ENCODE results near the gene KCNJ3. TPM values are rescaled to one million over a fixed set of nuclear protein-coding genes. Genes with fewer than 3 reads are reported as not detected.

The KCNJ3 gene
- total RNA-seq, 1 donor from 2014 or later = not detected

DNA sequence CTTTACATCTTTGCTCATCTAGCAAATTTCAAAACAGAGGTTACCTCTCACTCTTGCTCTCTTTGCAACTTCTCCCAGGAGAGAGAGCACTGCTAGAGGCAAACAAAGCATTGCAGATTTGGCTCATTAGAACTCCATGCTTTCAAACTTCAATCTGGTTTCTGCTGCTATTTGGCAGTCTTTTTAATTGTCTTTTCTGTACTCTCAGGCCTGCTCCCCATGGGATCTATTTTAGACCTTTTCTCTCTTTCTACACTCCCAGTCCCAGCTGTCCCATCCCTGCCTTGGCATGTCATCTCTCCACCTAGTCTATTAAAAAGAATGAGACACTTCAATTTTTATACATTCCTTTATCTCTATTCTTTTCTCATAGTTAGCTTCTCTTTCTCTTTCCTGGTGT is 15.2 kb downstream of the KCNJ3 start:
- no peaks in the 10 kb centered on the region for H3K27me3 Mint-ChIP-seq (ENCODE audit: insufficient read depth)
- no peaks in the 10 kb centered on the region for H3K9me3 Mint-ChIP-seq
- H3K27ac Mint-ChIP-seq = no peak overlapping the region
- no peaks in the 10 kb centered on the region for H3K36me3 Mint-ChIP-seq (ENCODE audit: low read depth)
- H3K4me3 Mint-ChIP-seq = no peak overlapping the region
- H3K4me1 Mint-ChIP-seq (ENCODE audit: low read depth) = no peaks in the 10 kb centered on the region
- no peak for DNase-seq (ENCODE audit: low spot score)
- intact Hi-C loops (cut with micrococcal nuclease) = no loop called here

DNA sequence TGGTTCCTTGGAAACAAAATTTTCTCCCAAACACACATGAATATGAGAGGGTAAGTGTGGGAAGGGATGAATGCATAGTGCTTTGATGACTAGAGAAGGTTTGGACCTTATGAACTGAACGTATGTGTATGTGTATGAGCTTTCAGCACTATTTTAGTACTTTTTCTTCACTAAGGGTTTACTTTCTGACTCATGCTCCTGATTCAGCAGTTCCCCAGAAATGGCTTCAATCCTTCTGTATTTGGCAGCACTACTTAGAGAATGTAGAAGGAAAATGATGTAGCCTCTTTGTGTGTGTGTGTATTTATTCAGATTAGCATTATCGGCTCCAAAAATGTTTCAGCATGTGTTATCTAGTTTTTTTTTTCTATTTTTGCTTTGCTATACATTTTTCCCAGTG is 22.2 kb downstream of the KCNJ3 start:
- Mint-ChIP-seq H3K27ac (no peak overlapping the region), H3K36me3 (ENCODE audit: low read depth) (no peaks in the 10 kb centered on the region), H3K4me3 (no peak overlapping the region), H3K27me3 (ENCODE audit: insufficient read depth) (no peaks in the 10 kb centered on the region), H3K9me3 (no peaks in the 10 kb centered on the region), H3K4me1 (ENCODE audit: low read depth) (no peaks in the 10 kb centered on the region)
- DNase-seq (ENCODE audit: low spot score) = no peak
- intact Hi-C loops (cut with micrococcal nuclease) = no loop called here

DNA sequence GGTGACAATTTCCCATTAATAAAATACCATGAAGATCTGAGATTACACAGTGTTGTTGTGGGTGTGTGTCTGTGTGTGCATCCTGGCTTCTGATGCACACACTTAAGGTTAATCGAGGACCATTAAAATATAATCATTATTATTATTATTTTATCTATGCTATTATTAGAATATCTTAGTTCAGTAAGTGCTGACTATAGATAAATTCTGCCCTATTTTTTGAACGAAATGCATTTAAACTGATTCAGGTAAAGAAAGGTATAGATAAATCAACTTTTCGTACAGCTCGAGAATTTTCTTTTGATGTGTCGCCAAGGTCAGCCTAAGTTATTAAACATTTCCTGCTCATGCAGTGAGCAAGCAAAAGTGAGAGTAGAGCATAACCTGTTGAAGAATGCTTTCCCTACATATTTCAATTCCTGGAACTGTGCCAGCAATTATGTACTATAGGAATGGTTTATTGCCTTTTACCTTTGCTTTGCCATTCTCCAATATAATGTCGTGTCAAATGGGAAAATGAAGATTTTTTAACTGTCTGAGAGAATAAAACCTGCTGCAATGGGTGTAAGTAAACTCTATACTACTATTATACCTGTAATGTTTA is 25.8 kb downstream of the KCNJ3 start:
- no peak overlapping the region for H3K27ac Mint-ChIP-seq
- H3K36me3 Mint-ChIP-seq (ENCODE audit: low read depth) = no peaks in the 10 kb centered on the region
- no peaks in the 10 kb centered on the region for H3K4me1 Mint-ChIP-seq (ENCODE audit: low read depth)
- H3K27me3 Mint-ChIP-seq (ENCODE audit: insufficient read depth) = no peaks in the 10 kb centered on the region
- DNase-seq (ENCODE audit: low spot score) = no peak
- no peak overlapping the region for H3K4me3 Mint-ChIP-seq
- H3K9me3 Mint-ChIP-seq = no peaks in the 10 kb centered on the region
- intact Hi-C loops (cut with micrococcal nuclease) = no loop called here

DNA sequence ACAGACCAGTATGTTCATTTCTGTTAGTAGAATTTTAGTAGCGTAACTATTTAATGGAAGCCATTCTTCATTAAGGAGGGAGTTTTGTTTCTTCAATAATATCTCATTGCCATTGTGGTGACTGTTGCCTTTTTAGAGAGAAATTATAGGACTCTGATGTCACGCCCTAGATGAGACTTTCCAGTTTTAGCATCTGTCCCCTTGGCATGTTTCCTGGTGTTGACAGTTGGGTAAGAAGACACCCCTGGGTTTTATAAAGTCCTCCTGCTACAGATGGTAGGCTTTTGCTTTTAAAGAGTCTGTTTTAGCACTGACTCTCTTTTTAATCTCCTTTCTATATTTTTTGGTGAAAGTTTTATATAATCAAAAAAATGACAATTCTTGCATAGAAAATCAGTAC is 41.9 kb downstream of the KCNJ3 start:
- H3K4me1 Mint-ChIP-seq (ENCODE audit: low read depth) = no peaks in the 10 kb centered on the region
- no peaks in the 10 kb centered on the region for H3K9me3 Mint-ChIP-seq
- no peaks in the 10 kb centered on the region for H3K36me3 Mint-ChIP-seq (ENCODE audit: low read depth)
- intact Hi-C loops (cut with micrococcal nuclease) = no loop called here
- no peaks in the 10 kb centered on the region for H3K27me3 Mint-ChIP-seq (ENCODE audit: insufficient read depth)
- no peak for DNase-seq (ENCODE audit: low spot score)
- H3K4me3 Mint-ChIP-seq = no peak overlapping the region
- no peak overlapping the region for H3K27ac Mint-ChIP-seq

DNA sequence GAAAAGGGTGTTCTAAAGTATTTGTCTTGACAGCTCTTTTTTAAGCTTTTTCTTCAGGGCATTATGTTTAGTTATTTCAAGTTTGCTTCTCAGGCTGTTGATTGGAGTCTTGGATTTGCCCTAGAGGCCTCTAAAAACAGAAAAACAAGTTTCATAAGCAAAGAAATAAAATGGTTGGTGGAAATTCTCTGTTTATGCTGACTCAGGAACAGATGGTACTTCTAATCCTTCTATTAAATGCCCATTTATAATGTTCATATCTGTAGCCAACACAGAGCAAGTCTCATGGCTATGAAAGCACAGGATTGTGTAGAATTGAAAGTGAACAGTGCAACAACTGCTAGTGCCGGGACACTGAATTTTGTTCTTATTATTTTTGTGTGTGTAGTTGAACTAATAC is 60.4 kb downstream of the KCNJ3 start:
- intact Hi-C loops (cut with micrococcal nuclease) = no loop called here
- no peaks in the 10 kb centered on the region for H3K27me3 Mint-ChIP-seq (ENCODE audit: insufficient read depth)
- no peaks in the 10 kb centered on the region for H3K36me3 Mint-ChIP-seq (ENCODE audit: low read depth)
- H3K27ac Mint-ChIP-seq = no peak overlapping the region
- no peak for DNase-seq (ENCODE audit: low spot score)
- no peak overlapping the region for H3K4me3 Mint-ChIP-seq
- no peaks in the 10 kb centered on the region for H3K4me1 Mint-ChIP-seq (ENCODE audit: low read depth)
- H3K9me3 Mint-ChIP-seq = no peaks in the 10 kb centered on the region

DNA sequence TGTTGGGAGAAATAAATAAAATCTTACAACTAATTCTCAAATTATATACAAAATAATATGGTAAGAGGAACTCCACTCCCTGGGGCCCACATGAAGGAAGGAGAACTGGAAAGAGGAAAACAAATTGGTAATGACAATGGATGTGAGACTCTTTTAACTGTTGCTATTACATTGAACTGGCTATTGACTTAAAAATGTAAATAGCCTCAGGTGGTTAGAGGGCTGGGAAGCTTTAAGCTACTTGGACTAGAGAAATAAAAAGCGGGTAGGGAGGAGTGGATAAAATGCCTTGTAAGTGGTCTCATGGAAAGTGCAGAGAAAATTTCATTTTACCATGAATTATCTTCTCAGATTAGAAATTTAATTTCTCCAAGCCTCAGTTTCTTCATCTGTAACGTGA is 64.1 kb downstream of the KCNJ3 start:
- Mint-ChIP-seq H3K27ac (no peak overlapping the region), H3K27me3 (ENCODE audit: insufficient read depth) (no peaks in the 10 kb centered on the region), H3K4me3 (no peak overlapping the region), H3K9me3 (no peaks in the 10 kb centered on the region), H3K4me1 (ENCODE audit: low read depth) (no peaks in the 10 kb centered on the region), H3K36me3 (ENCODE audit: low read depth) (no peaks in the 10 kb centered on the region)
- no peak for DNase-seq (ENCODE audit: low spot score)
- intact Hi-C loops (cut with micrococcal nuclease) = no loop called here

DNA sequence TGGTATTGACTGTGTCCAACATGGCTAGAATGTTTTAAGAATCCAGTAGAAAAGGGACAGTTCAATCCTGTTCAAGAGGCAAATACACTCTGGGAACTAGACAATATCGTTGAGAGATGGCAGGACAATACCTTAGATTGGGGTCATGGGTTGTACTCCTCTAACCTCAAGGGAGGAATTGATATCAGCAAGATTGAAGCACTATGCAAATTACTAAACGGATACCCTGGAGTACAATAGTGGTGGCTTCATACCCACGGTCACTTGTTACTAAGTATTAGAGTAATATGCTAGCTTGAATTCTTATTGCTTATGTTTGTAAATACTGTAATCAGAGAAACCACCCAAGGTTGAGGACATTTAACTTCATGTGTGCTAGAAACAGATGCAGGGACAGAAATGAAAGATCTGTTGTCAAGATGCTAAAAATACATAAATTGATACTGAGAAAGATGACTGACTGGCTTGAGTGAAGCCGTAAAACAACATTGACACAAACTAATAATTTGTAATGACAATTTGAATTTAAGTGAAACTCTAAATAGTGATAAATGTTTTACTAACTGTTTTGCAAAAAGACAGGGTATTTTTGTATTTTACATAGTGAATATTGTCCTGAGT is 73.3 kb downstream of the KCNJ3 start:
- H3K27ac Mint-ChIP-seq = no peak overlapping the region
- H3K4me3 Mint-ChIP-seq = no peak overlapping the region
- no peaks in the 10 kb centered on the region for H3K36me3 Mint-ChIP-seq (ENCODE audit: low read depth)
- no peak for DNase-seq (ENCODE audit: low spot score)
- no peaks in the 10 kb centered on the region for H3K4me1 Mint-ChIP-seq (ENCODE audit: low read depth)
- intact Hi-C loops (cut with micrococcal nuclease) = no loop called here
- no peaks in the 10 kb centered on the region for H3K27me3 Mint-ChIP-seq (ENCODE audit: insufficient read depth)
- H3K9me3 Mint-ChIP-seq = no peaks in the 10 kb centered on the region

DNA sequence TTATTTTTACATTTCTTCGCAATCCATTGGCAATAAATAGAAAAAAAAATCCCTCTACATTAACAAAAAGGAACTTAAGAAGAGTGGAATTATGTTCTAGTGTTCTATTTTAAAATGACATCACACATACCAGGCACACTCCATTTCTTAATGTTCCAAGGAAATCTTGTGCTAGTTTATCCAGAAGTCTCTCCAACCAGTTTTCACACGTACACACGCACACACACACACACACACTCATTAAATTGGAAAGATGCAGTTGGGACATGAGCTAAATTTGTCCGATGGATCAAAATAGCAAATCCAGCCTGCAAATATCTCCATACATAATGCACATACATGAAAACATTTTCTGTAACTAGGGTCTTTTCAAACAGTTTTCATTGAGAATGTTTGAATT is 78.3 kb downstream of the KCNJ3 start:
- H3K27ac Mint-ChIP-seq = no peak overlapping the region
- DNase-seq (ENCODE audit: low spot score) = no peak
- H3K36me3 Mint-ChIP-seq (ENCODE audit: low read depth) = no peaks in the 10 kb centered on the region
- H3K9me3 Mint-ChIP-seq = no peaks in the 10 kb centered on the region
- H3K27me3 Mint-ChIP-seq (ENCODE audit: insufficient read depth) = no peaks in the 10 kb centered on the region
- H3K4me1 Mint-ChIP-seq (ENCODE audit: low read depth) = no peaks in the 10 kb centered on the region
- H3K4me3 Mint-ChIP-seq = no peak overlapping the region
- intact Hi-C loops (cut with micrococcal nuclease) = no loop called here

DNA sequence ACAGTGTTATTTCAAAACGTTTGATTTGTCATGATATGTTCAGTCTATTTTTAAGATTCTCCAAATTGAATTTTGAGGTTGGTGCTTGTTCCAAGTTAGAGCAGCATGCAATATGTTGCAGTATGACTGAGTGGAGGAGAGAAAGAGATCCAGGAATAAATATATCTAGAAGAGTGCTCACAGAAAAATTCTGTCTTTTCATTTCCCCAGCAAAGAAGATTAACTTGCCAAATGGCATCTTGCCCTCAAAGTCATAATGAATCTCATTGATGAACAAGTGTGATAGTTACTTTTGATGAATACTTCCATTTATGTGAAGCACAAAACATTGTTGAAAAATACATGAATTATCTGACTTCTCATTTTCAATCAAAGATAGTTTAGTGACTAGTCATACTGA is 95.9 kb downstream of the KCNJ3 start:
- Mint-ChIP-seq H3K27ac (no peak overlapping the region), H3K27me3 (ENCODE audit: insufficient read depth) (no peaks in the 10 kb centered on the region), H3K9me3 (no peaks in the 10 kb centered on the region), H3K4me3 (no peak overlapping the region), H3K4me1 (ENCODE audit: low read depth) (no peaks in the 10 kb centered on the region), H3K36me3 (ENCODE audit: low read depth) (no peaks in the 10 kb centered on the region)
- no peak for DNase-seq (ENCODE audit: low spot score)
- intact Hi-C loops (cut with micrococcal nuclease) = no loop called here

DNA sequence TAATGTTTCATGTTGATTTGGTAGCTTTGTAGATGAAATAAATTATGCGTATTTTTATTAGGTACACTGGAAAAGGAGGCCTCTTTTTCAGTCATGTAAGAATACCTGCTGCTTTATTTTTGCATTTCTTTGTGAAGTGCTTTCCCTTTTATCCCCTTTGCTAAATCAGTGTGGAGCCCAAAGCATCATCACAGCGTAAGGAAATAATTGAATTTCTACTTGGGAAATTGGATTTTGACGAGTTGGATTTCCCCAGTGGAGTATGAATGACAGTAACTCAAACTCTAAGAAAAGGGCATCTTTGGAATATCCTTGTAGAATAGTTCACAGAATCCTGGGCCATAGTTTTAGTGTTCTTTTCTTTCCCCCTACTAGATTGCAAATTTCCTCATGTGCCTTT is 97.2 kb downstream of the KCNJ3 start:
- intact Hi-C loops (cut with micrococcal nuclease) = no loop called here
- no peak overlapping the region for H3K4me3 Mint-ChIP-seq
- no peaks in the 10 kb centered on the region for H3K4me1 Mint-ChIP-seq (ENCODE audit: low read depth)
- no peaks in the 10 kb centered on the region for H3K36me3 Mint-ChIP-seq (ENCODE audit: low read depth)
- no peak overlapping the region for H3K27ac Mint-ChIP-seq
- H3K27me3 Mint-ChIP-seq (ENCODE audit: insufficient read depth) = no peaks in the 10 kb centered on the region
- DNase-seq (ENCODE audit: low spot score) = no peak
- H3K9me3 Mint-ChIP-seq = no peaks in the 10 kb centered on the region

DNA sequence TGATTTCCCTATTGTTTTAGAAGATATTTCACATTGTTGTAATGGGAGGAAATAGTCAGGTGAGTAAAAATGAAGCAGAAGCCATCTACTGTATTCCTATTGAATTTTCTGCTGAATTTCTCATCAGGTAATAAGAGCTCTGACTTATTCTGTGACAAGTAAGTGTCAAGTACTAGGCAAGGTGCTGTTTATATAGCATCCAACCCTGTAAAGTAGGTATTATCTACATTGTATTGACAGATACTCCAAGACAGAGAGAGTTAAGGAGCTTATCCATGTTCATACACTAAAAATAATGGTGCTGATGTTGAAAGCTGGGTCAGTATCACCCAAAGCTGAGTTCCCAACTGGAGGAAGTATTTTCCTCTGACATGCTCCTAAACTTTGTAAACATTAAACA is 106.0 kb downstream of the KCNJ3 start:
- Mint-ChIP-seq H3K36me3 (ENCODE audit: low read depth) (no peaks in the 10 kb centered on the region), H3K9me3 (no peaks in the 10 kb centered on the region), H3K4me1 (ENCODE audit: low read depth) (no peaks in the 10 kb centered on the region), H3K27me3 (ENCODE audit: insufficient read depth) (no peaks in the 10 kb centered on the region), H3K4me3 (no peak overlapping the region), H3K27ac (no peak overlapping the region)
- no peak for DNase-seq (ENCODE audit: low spot score)
- intact Hi-C loops (cut with micrococcal nuclease) = no loop called here

DNA sequence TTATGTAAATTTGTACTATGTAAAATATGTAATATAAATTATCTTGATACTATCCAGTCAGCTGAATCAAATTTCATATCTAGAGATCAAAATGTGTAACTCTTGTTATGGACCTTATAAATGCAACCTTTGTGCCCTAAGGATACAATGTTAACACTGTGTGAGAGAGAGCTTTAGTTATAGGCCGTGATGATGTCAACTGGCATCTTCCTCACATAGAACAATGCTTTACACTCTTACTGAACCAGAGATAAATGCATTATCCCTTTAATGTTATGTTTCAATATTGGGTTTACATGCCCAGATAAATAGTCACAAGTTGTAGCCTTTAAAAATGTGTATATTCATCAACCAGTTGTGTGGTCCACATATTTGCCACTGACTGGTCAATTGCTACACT is 115.1 kb downstream of the KCNJ3 start:
- no peaks in the 10 kb centered on the region for H3K9me3 Mint-ChIP-seq
- no peak overlapping the region for H3K4me3 Mint-ChIP-seq
- H3K27me3 Mint-ChIP-seq (ENCODE audit: insufficient read depth) = no peaks in the 10 kb centered on the region
- no peak overlapping the region for H3K27ac Mint-ChIP-seq
- H3K36me3 Mint-ChIP-seq (ENCODE audit: low read depth) = no peaks in the 10 kb centered on the region
- intact Hi-C loops (cut with micrococcal nuclease) = no loop called here
- H3K4me1 Mint-ChIP-seq (ENCODE audit: low read depth) = no peaks in the 10 kb centered on the region
- DNase-seq (ENCODE audit: low spot score) = no peak

DNA sequence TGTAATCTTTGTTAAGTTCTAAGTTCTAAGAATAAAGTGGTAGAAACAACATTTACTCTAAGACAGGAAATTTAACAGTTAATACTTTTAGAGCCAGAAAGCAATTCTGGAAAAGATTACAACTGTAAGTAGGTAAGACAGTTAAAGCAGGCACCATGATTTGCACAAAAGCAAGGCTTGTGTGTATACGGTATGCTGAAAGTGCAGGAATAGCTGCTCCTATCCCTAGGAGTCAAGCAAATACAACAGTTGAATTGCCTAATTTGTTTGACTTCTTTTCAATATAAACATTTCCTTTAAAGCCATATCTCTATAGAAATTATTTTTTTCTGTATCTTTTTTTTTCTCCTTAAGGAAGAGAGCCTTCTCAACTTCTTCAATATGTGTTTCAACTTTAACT is 116.4 kb downstream of the KCNJ3 start:
- no peak for DNase-seq (ENCODE audit: low spot score)
- intact Hi-C loops (cut with micrococcal nuclease) = no loop called here
- Mint-ChIP-seq H3K27ac (no peak overlapping the region), H3K4me3 (no peak overlapping the region), H3K27me3 (ENCODE audit: insufficient read depth) (no peaks in the 10 kb centered on the region), H3K9me3 (no peaks in the 10 kb centered on the region), H3K36me3 (ENCODE audit: low read depth) (no peaks in the 10 kb centered on the region), H3K4me1 (ENCODE audit: low read depth) (no peaks in the 10 kb centered on the region)

DNA sequence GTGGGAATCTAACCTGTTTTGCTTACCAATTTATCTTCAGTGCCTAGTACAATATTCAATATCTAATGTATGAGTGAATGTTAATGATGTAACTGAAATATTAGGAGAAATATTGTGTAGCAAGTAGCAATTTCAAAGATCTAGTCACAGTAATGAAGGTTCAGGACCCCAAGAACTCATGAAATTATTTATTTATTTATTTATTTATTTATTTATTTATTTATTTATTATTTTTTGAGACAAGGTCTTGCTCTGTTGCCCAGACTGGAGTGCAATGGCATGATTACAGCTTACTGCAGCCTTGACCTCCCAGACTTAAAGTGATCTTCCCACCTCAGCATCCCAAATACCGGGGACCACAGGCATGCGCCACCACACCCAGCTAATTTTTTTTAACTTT is 126.9 kb downstream of the KCNJ3 start:
- H3K36me3 Mint-ChIP-seq (ENCODE audit: low read depth) = no peaks in the 10 kb centered on the region
- H3K27ac Mint-ChIP-seq = no peak overlapping the region
- no peak overlapping the region for H3K4me3 Mint-ChIP-seq
- intact Hi-C loops (cut with micrococcal nuclease) = no loop called here
- H3K9me3 Mint-ChIP-seq = no peaks in the 10 kb centered on the region
- no peaks in the 10 kb centered on the region for H3K27me3 Mint-ChIP-seq (ENCODE audit: insufficient read depth)
- no peak for DNase-seq (ENCODE audit: low spot score)
- H3K4me1 Mint-ChIP-seq (ENCODE audit: low read depth) = no peaks in the 10 kb centered on the region

All from activated T-helper 1 cell treated with anti-CD3 and anti-CD28 coated beads, Interleukin-12 subunit alpha, Interleukin-12 subunit beta, Interleukin-2, Interleukin-4 antibody, amounts not matched to agents 30 ng/mL and 10 ng/mL and 1 ng/mL, durations not matched to agents 14 hours and 24 hours and 36 hours (primary cell).